Fibroblast of the aortic adventitia (primary cell): ENCODE measurements around the gene DUSP16. TPM values are rescaled to one million over a fixed set of nuclear protein-coding genes. Genes with fewer than 3 reads are reported as not detected.

ENCODE experiments used
- DNase-seq: peaks from one replicate; pipeline ENCODE4 v3.0.0-alpha.2; 2010; ENCODE audit warnings: low read depth
- H3K4me3 ChIP-seq: 2 replicates; pipeline ENCODE4 v1.5.1; 2011; ENCODE audit warnings: low read depth, mild to moderate bottlenecking, control low read depth, low read length, moderate library complexity
- total RNA-seq: library from RNA; depleted of rRNA; stranded (reverse); fragments of >200 nt; gene quantifications from 2 replicates; pipeline ENCODE4 v1.2.3, GENCODE V29; 2012; ENCODE audit warnings: low replicate concordance
- TF ChIP-seq, protein P1 (sequence below): IDR thresholded peaks from 2 replicates; pipeline ENCODE4 v1.5.1; 2011; ENCODE audit warnings: mild to moderate bottlenecking, low read length, control low read depth, inconsistent platforms; ENCODE audit not compliant: insufficient read depth

Gene DUSP16
- total RNA-seq, 1 donor = 6.8 TPM

DNA sequence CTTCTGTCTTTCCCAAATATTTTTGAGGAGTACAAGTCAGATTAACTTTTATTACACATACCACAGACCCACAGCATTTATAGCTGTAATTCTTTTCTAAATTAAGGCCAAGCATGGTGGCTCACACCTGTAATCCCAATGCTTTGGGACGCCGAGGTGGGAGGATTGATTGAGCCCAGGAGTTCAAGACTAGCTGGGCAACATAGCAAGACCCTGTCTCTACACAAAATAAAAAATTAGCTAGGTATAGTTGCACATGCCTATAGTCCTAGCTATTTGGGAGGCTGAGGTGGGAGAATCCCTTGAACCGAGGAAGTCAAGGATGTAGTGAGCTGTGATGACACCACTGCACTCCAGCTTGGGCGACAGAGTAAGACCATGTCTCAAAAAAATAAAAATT, 7.0 kb downstream of the DUSP16 start:
- H3K4me3 ChIP-seq = no peak overlapping the region
- TF ChIP-seq, protein P1, sequence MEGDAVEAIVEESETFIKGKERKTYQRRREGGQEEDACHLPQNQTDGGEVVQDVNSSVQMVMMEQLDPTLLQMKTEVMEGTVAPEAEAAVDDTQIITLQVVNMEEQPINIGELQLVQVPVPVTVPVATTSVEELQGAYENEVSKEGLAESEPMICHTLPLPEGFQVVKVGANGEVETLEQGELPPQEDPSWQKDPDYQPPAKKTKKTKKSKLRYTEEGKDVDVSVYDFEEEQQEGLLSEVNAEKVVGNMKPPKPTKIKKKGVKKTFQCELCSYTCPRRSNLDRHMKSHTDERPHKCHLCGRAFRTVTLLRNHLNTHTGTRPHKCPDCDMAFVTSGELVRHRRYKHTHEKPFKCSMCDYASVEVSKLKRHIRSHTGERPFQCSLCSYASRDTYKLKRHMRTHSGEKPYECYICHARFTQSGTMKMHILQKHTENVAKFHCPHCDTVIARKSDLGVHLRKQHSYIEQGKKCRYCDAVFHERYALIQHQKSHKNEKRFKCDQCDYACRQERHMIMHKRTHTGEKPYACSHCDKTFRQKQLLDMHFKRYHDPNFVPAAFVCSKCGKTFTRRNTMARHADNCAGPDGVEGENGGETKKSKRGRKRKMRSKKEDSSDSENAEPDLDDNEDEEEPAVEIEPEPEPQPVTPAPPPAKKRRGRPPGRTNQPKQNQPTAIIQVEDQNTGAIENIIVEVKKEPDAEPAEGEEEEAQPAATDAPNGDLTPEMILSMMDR = no peak
- no peak for DNase-seq

DNA sequence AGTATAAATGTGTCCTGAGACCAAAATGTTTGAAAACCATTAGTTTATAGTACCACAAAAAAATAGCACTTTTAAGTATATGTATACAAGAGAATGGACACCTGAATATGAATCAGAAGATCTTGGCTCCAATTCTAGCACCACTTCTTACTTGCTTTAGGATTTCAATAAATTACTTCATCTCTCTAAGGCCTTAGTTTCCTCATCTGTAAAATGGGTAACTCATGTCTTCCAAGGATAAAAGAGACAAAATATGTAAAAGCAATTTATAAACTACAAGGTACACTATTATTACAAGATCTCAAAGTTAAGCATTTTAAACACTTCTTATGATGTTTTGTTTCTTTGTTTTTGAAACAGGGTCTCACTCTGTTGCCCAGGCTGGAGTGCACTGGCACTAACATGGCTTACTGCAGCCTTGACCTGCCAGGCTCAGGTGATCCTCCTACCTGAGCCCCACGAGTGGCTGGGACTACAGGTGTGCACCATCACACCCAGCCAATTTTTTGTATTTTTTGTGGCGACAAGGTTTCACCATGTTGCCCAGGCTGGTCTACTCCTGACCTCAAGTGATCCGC, 9.4 kb downstream of the DUSP16 start:
- H3K4me3 ChIP-seq = no peak overlapping the region
- DNase-seq = no peak
- TF ChIP-seq, protein P1 = no peak

DNA sequence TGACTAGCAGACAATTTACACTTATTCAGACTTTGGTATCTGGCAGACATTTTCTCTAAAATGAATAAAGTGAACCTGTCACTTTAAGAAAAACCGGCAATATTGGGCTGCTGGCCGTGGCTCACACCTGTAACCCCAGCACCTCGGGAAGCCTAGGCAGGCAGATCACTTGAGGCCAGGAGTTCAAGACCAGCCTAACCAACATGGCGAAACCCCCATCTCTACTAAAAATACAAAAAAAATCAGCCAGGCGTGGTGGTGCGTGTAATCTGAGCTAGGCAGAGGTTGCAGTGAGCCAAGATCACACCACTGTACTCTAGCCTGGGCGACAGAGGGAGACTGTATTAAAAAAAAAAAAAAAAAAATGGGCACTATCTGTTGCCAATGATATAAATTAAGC, 11.5 kb downstream of the DUSP16 start:
- H3K4me3 ChIP-seq = no peak overlapping the region
- no peak for DNase-seq
- TF ChIP-seq, protein P1 = no peak

DNA sequence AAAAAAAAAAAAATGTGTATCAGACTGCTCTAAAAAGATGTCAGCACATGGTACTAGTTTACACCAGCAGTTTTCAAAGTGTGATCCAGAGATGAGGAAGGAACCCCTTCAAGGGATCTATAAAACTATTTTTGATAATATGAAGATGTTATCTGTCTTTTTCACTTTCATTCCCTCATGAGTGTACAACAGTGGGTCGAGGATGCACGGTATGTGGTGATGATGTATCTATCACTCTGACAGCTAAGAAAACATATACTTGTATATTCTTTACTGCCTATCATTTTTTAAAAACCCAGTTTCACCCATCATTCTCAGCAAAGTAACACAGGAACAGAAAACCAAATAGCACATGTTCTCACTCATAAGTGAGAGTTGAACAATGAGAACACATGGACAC, 12.4 kb downstream of the DUSP16 start:
- no peak for DNase-seq
- TF ChIP-seq, protein P1 = no peak
- H3K4me3 ChIP-seq = no peak overlapping the region

DNA sequence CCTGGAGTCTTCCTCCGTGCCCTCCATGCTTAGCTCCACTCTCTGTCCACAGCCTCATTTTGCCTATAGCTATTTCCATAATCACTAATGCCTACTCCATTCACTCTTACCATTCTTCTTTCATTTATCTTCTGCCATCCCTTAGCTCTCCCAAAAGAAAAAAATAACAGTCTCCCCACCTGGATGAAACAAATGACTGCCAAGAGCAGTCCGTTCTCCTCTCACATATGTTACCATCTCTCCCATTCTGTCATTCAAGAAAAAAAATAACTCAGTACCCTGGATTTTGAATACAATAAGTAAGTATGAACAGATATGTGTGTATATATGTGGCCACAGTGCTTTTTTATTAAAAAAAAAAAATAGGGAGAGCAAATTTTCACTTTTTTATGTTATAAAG, 13.2 kb downstream of the DUSP16 start:
- TF ChIP-seq, protein P1 = no peak
- DNase-seq = no peak
- H3K4me3 ChIP-seq = no peak overlapping the region

DNA sequence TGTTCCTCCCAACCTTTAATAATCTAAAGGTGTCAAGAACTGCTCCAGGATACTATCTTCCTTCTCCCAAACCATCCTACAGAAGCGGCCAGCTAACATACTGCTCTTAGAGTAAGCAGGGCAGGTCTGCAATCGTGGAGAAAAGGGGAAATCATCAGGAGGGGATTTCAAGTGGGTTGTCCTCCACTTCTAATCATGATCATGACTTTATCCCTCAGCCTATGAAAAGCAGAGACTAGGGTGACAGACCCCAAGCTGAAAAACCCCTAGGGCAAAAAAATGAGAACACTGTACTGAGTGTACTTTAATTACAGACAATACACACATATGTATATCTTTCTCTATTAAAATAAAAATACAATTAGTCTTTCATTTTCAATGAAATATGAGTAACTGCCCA, 13.9 kb downstream of the DUSP16 start:
- no peak overlapping the region for H3K4me3 ChIP-seq
- TF ChIP-seq, protein P1 = no peak
- no peak for DNase-seq

DNA sequence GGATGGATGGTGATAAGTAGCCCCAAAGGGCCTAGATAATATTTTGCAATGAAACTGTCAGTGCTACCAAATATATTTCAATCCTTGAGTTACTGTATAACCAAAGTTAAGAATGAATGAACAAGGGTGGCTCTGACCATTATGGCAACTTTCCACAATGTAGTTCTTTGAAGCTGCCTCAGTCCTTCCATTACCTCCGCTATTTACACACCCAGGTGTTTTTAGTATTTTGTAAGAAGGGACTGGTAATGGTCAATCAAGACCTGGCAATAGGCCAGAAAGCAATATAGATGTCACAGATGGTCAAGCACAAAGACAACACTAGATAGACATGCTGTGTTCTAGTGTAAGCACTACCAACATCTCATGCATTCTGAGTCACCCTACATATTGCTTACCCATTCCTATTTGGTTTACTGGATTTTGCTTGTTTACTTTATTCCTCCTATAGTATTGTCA, 16.3 kb downstream of the DUSP16 start:
- DNase-seq = no peak
- TF ChIP-seq, protein P1 = no peak

More for the DNA sequence above, 16.3 kb downstream of the DUSP16 start:
- H3K4me3 ChIP-seq = no peak overlapping the region
